Stimulated activated CD4-positive, alpha-beta T cell treated with anti-CD3 and anti-CD28 coated beads, Interleukin-15, amount 100 ng/mL, for 24 hours (primary cell): ENCODE results near the gene OPHN1.
"Not testable (repeated sequence)": the region's sequence is repeated elsewhere in the genome, so short reads cannot be mapped to it uniquely, and the experiment has no call there.

Experiments
- DNase-seq: peaks from one replicate; pipeline ENCODE4 v3.0.0-alpha.2; 2020

OPHN1 gene

GRCh38 chrX:68132749-68133148 is 300.5 kb downstream of the OPHN1 start:
- DNase-seq, result no peak

DNA sequence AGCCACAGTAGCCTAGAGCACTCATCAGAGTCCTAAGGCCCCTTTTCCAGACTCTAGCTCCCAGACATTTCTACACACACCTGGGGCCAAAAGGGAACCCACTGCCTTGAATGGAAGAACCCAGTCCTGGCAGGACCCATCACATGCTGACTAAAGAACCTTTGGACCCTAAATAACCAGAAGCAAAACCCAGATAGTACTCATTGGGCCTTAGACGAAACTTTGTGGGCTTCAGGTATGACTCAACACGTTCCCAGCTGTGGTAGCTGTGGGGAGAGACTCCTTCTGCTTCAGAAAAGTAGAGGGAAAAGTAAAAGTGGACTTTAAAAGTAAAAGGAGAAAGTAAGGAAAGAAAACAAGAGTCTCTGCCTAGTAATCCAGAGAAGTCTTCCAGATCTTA is 311.5 kb downstream of the OPHN1 start:
- DNase-seq, result no peak

DNA sequence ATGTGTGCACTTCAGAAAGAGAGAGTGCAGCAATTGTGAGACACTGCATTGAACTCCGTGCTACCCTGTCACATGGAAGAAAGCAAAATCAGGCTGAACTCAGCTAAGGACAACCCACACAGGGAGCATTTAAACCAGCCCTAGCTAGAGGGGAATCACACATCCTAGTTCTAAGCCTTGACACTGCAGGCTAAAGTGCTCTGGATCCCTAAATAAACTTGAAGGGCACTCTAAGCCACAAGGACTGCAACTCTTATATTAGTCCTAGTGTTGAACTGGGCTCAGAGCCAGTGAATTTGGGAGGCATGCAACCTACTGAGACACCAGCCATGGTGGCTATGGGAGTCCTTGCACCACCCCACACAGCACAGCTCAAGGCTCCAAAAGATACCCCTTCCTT is 311.9 kb downstream of the OPHN1 start:
- no peak for DNase-seq

DNA sequence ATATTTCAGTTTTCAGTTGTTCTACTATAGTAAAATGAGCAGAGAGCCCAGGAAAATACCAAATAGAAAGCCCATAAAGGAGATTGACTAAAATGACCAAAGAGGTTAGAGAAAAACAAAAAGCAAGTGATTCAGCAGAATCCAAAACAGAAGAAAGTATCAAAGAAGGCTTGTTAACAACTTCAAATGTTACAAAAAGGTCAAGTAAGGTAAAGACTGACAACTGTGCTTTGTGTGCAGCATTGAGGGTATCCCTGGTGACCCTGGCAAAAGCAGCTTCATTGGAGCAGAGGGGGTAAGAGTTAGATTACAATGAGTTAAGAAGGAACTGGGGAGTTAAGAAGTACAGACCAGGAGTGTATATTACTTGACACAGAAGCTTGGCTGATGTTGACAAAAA is 317.9 kb downstream of the OPHN1 start:
- DNase-seq, result no peak

- peak; percentile 1 for DNase-seq
These were observed 318.6 kb downstream of the OPHN1 start for GRCh38 chrX:68114573-68115129.

DNA sequence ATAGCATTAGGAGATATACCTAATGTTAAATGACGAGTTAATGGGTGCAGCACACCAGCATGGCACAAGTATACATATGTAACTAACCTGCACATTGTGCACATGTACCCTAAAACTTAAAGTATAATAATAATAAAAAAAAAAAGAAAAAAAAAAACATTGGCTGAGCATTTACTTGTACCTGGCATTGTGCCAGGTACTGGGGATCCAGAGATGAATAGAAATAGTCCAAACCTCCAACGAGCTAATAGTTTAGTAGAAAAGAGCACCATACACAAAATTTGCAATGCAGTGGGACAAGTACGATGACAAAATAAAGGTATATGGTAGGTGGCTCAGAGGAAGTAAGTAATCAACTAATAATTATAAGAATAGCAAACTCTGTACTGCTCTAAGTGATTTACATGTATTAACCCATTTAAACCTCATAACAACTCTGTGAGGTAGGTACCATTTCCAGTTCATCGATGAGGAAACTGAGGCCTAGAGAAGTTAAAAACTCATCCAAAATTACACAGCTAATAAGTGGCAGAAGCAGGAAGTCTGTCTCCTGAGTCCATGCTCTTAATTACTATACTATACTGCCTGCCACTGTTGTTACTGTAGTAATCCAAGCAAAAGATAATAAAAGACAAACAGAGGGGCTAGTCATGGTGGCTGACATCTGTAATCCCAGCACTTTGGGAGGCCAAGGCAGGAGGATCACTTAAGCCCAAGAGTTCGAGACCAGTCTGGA is 319.3 kb downstream of the OPHN1 start:
- DNase-seq, result no peak

GRCh38 chrX:68112321-68112720 is 321.0 kb downstream of the OPHN1 start:
- no peak for DNase-seq

- DNase-seq, result no peak
These were observed 324.1 kb downstream of the OPHN1 start for GRCh38 chrX:68109162-68109561.

- no peak for DNase-seq
These were observed 334.9 kb downstream of the OPHN1 start for GRCh38 chrX:68098431-68098830.

- no peak for DNase-seq
These were observed 343.0 kb downstream of the OPHN1 start for GRCh38 chrX:68090266-68090665.

GRCh38 chrX:68087526-68087925 is 345.8 kb downstream of the OPHN1 start:
- DNase-seq, result no peak

- DNase-seq, result no peak
These were observed 346.6 kb downstream of the OPHN1 start for GRCh38 chrX:68086709-68087108.

DNA sequence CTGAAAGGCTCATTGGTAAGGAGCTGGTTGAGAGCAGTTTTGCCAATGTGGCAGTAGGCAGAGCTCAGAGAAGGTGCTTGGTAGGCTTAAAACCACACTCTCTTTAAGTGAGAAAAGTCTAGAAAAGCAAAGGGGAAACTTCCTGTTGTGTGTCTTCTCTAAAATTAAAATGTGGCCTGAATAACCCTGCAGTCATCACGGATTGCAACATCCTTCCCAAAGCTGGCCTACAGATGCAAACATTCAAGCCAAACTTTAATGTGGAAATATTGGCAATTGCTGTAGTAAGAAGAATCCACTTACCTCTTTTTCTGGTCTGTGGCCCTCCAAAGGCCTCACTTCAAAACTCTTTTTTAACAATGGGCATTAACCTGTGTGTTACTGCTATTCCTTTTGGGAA is 348.5 kb downstream of the OPHN1 start:
- no peak for DNase-seq

DNA sequence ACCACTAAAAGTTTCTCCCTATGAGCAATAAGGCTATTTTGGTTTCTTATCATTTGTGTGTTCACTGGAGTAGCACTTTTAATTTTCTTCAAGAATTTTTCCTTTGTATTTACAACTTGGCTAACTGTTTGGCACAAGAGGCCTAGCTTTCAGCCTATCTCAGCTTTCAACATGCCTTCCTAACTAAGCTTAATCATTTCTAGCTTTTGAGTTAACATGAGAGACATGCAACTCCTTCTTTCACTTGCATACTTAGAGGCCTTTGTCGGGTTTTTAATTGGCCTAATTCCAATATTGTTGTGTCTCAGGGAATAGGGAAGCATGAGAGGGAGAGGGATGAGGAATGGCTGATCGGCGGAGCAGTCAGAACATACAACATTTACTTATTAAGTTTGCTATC is 349.8 kb downstream of the OPHN1 start:
- no peak for DNase-seq

- DNase-seq, result no peak
These were observed 353.3 kb downstream of the OPHN1 start for GRCh38 chrX:68079961-68080360.

DNA sequence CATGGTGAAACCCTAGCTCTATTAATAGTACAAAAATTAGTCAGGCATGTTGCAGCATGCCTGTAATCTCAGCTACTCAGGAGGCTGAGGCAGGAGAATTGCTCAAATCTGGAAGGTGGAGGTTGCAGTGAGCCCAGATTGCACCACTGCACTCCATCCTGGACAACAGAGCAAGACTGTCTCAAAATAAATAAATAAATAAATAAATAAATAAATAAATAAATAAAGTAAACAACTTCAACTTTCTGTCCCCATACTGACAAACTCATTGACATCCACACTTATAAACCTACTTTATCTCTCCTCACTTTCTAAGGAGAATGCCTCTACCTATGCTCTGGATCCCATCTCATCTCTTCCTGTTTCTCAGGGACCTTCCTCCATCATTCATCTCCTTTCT is 354.5 kb downstream of the OPHN1 start:
- not testable (repeated sequence) for DNase-seq

DNA sequence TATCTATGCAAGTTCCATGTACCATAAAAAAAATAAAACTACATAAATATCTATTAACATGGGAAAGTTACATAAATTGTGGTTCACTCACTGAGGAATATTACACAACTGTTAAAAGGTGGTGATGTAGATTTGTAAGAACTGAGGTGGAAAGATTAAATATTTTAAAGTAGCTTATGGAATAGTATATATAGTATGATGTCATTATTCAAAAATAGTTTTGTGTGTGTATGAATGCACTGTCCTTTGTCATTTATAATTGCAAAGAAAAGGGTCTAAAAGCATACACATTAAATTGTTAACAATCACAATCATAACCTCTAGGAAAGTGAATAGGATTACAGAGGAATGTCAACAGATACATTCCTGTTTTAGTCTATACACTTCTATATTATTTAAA is 355.9 kb downstream of the OPHN1 start:
- no peak for DNase-seq

- no peak for DNase-seq
These were observed 361.3 kb downstream of the OPHN1 start for GRCh38 chrX:68072041-68072440.

DNA sequence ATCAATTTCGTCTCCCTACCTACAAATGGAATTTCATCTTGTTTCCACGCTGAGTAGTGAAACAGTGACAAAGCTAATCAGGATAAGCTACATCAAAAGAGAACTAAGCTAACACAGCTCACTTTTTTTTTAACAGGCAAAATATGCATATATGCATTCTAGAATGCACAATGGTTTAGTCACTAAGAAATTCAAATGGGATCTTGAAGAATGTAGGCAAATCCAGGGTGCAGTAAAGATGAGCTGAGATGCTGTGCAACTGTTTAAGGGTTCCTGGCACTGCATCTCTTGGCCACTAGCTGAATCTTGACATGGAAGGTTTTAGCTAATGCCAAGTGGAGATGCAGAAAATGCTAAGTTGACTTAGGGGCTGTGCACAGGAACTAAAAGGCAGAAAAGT is 363.2 kb downstream of the OPHN1 start:
- not testable (repeated sequence) for DNase-seq

DNA sequence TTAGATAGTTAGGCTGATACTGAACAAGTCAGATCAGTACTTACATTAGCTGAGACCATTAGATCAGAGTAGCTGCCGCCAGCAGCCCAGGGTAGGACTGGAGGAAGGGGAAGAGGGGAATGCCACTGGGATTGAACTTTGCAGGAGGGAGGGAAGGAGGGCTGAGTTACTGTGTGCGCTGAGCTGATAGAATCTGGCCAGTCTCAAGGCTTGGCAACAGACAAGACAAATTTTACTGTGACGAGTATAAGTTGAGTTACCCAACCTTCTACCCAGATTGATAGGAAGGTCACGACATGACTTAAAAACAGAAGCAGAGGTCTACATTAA is 372.1 kb downstream of the OPHN1 start:
- no peak for DNase-seq

DNA sequence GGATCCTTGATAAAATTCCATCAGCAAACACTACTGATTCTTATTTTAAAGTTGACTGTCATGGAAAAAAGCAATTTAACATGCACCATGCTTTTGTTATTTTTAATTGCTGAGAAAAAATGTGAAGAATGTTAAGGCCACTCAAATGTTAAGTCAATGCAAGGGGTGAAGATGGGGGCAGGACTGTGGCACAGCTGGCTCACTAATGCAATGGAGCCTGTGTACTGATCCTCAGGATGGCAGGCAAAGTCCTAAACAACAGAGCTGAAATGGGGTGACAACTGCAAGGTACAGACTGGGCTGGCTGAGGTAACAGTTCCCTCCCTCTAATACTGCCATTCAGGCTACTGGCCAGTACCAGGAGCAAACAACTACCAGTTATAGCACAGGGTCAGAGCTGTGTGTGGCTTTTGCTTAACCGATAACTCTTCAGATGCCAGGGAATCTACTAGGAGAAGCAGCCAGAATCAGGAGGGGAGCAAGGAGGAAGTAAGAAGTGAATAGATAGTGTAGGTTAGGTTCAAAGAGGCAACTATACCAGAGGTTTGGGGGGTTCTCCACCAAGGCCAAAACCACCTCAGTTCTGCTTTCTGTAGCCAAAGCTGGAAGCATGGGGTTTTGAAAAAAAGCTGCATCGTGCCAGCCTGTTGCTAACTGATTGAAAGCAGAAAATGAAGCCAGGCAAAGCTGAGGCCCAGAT is 372.6 kb downstream of the OPHN1 start:
- DNase-seq, result no peak

DNA sequence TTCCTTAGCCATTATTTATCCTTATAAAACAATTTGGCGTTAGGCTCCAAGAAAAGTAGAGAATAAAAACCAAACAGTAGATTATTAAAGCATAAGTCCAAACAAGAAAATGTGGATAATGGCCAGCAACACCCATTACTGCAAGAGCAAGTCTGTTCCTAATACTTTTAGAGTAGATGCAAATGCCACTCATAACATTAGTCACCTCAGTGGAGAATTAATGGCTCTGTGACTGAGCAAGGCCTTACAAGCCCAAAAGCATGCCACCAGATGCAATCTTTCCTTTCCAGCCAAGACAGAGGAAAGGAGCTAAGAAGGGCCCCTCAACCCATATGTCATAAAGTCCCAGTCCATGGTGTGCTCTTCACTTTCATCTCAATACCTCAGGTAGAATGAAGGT is 373.8 kb downstream of the OPHN1 start:
- DNase-seq, result no peak

DNA sequence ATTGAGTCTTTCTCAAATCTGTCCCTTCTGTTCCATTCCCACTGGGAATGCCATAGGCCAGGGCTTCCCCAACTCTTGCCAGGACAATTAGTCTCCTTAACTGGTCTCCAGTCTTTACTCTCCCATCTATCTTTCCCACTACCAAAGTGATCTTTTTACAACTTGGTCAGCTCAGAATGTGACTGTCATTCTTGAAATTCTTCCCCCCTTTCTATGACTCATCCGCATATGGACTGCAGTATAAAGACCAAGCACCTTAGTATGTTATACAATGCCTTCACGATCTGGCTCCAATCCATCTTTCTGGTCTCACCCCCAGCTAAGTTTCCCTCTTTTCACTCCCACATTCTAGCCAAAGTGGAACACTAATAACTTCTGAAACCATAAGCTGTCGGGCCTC is 383.8 kb downstream of the OPHN1 start:
- DNase-seq, result no peak

GRCh38 chrX:68048774-68049173 is 384.5 kb downstream of the OPHN1 start:
- no peak for DNase-seq
